Right cardiac atrium (tissue), 5 donors: ENCODE data around the gene FIG4. TPM values are rescaled to one million over a fixed set of nuclear protein-coding genes. Genes with fewer than 3 reads are reported as not detected.
"Not testable (repeated sequence)": the region's sequence is repeated elsewhere in the genome, so short reads cannot be mapped to it uniquely, and the experiment has no call there.

Source experiments
- ATAC-seq, 2 donors: fragments of 200-7000 bp; cut with Tn5 transposase; one replicate each; pipeline versions ENCODE4 v1.8.0 to v1.9.1; 2020; ENCODE audit warnings: moderate library complexity in 2 of 2, mild to moderate bottlenecking in 1 of 2
- DNase-seq, 3 donors: peaks; one replicate each; pipeline ENCODE4 v3.0.0-alpha.2; 2020
- H3K27ac ChIP-seq: one replicate; pipeline ENCODE4 v1.5.1; 2013; ENCODE audit warnings: mild to moderate bottlenecking, low read length, control low read depth, moderate library complexity
- H3K27me3 ChIP-seq: one replicate; pipeline ENCODE4 v1.6.1; 2013; ENCODE audit not compliant: control insufficient read depth, insufficient read depth
- H3K4me1 ChIP-seq: one replicate; pipeline ENCODE4 v1.6.1; 2013; ENCODE audit warnings: low read length; ENCODE audit not compliant: control insufficient read depth, insufficient read depth
- H3K4me3 ChIP-seq: one replicate; pipeline ENCODE4 v1.5.1; 2013; ENCODE audit warnings: low read length, control low read depth
- H3K9me3 ChIP-seq: one replicate; pipeline ENCODE4 v1.6.1; 2013; ENCODE audit warnings: low read length; ENCODE audit not compliant: control insufficient read depth
- WGBS: extraction: QIAGEN DNeasy Blood & Tissue Kit; methylation state at CpG from one replicate; pipeline ENCODE4 v1.1.7; 2013; 5-methylcytosine and 5-hydroxymethylcytosine counted together
- intact Hi-C, 4 donors: fragments of 100-400 bp; cut with DNase I; formaldehyde crosslinking; loops; one replicate each; pipeline versions ENCODE4 v1.11.0 to v1.14.0; 2022 to 2023
- polyA plus RNA-seq: library from polyadenylated mRNA; stranded (reverse); fragments of 200-250 nt; gene quantifications from one replicate; pipeline ENCODE4 v1.2.3, GENCODE V29; 2013
- total RNA-seq, 4 donors: library from RNA; stranded (reverse); fragmentation: NEBNext Ultra II Directional; extraction: Animal tissue kit (Norgen Biotek cat#: 25700); gene quantifications; one replicate each; pipeline ENCODE4 v1.2.1, GENCODE V29; 2021
- donor health status: healthy with polysubstance abuse.
- donor health status: DM: no; HTN: yes; CAD: no.
- donor health status: DM: no; HTN: no; CAD: no.
- donor health status: DM: no; HTN: yes; CAD: no; lungs with severe emphysema.
- donor health status: DM: yes; HTN: yes; CAD: no.

The FIG4 gene
- total and polyA plus RNA-seq, 5 donors: 6.4 to 10.8 (median 9.2) TPM

- no peak overlapping the region for H3K4me3 ChIP-seq
- H3K9me3 ChIP-seq: no peaks in the 10 kb centered on the region
- DNase-seq (no peak), ATAC-seq (peak in 1 of 2 donors; percentile 40)
- intact Hi-C loops: no loop called here
- H3K27ac ChIP-seq: no peak overlapping the region
- 70% methylated on average over 3 of the region's 3 CpGs for WGBS
- H3K27me3 ChIP-seq: no peaks in the 10 kb centered on the region
- H3K4me1 ChIP-seq: no peaks in the 10 kb centered on the region
These were observed 31.6 kb downstream of the FIG4 start for GRCh38 chr6:109722564-109723254.

- ATAC-seq, H3K9me3 ChIP-seq, H3K27ac ChIP-seq, H3K4me3 ChIP-seq, intact Hi-C loops, H3K27me3 ChIP-seq, H3K4me1 ChIP-seq, DNase-seq: not testable (repeated sequence)
- WGBS: over 99% methylated on average over 3 of the region's 3 CpGs
These were observed 34.2 kb downstream of the FIG4 start for GRCh38 chr6:109725250-109725649.

GRCh38 chr6:109736273-109737025 is 45.4 kb downstream of the FIG4 start:
- Histone ChIP-seq H3K4me1 (peaks cover 2% of the 10 kb centered on the region), H3K27ac (no peak overlapping the region), H3K9me3 (no peaks in the 10 kb centered on the region), H3K4me3 (no peak overlapping the region), H3K27me3 (no peaks in the 10 kb centered on the region)
- no peak for DNase-seq
- WGBS: 81% methylated on average over 1 of the region's 1 CpG
- ATAC-seq: no peak
- intact Hi-C loops: no loop called here

GRCh38 chr6:109738255-109738654 is 47.2 kb downstream of the FIG4 start:
- Histone ChIP-seq H3K4me1 (peaks cover 2% of the 10 kb centered on the region), H3K9me3 (no peaks in the 10 kb centered on the region), H3K4me3 (no peak overlapping the region), H3K27me3 (no peaks in the 10 kb centered on the region), H3K27ac (no peak overlapping the region)
- DNase-seq (no peak), ATAC-seq (no peak)
- 84% methylated on average over 1 of the region's 1 CpG for WGBS
- intact Hi-C loops: no loop called here

GRCh38 chr6:109738667-109739066 is 47.6 kb downstream of the FIG4 start:
- H3K4me1 ChIP-seq: peaks cover 2% of the 10 kb centered on the region
- H3K27me3 ChIP-seq: no peaks in the 10 kb centered on the region
- intact Hi-C loops: no loop called here
- no peaks in the 10 kb centered on the region for H3K9me3 ChIP-seq
- no peak overlapping the region for H3K27ac ChIP-seq
- WGBS: 71% methylated on average over 2 of the region's 2 CpGs
- no peak for ATAC-seq
- DNase-seq: no peak
- H3K4me3 ChIP-seq: no peak overlapping the region

GRCh38 chr6:109739686-109740085 is 48.6 kb downstream of the FIG4 start:
- no peak overlapping the region for H3K4me3 ChIP-seq
- no peaks in the 10 kb centered on the region for H3K27me3 ChIP-seq
- peaks cover 2% of the 10 kb centered on the region for H3K4me1 ChIP-seq
- intact Hi-C loops: no loop called here
- WGBS: 91% methylated on average over 3 of the region's 3 CpGs
- no peak overlapping the region for H3K27ac ChIP-seq
- DNase-seq (no peak), ATAC-seq (no peak)
- no peaks in the 10 kb centered on the region for H3K9me3 ChIP-seq

GRCh38 chr6:109740787-109741186 is 49.7 kb downstream of the FIG4 start:
- Histone ChIP-seq H3K27me3 (no peaks in the 10 kb centered on the region), H3K4me3 (no peak overlapping the region), H3K27ac (no peak overlapping the region), H3K9me3 (no peaks in the 10 kb centered on the region), H3K4me1 (peaks cover 2% of the 10 kb centered on the region)
- 78% methylated on average over 7 of the region's 7 CpGs for WGBS
- intact Hi-C loops: no loop called here
- DNase-seq (no peak), ATAC-seq (no peak)

GRCh38 chr6:109743739-109744138 is 52.6 kb downstream of the FIG4 start:
- Histone ChIP-seq H3K27me3 (no peaks in the 10 kb centered on the region), H3K27ac (no peak overlapping the region), H3K4me3 (no peak overlapping the region), H3K9me3 (no peaks in the 10 kb centered on the region), H3K4me1 (peaks cover under 1% of the 10 kb centered on the region)
- intact Hi-C loops: no loop called here
- DNase-seq (no peak), ATAC-seq (no peak)
- 60% methylated on average over 2 of the region's 2 CpGs for WGBS

GRCh38 chr6:109744779-109745178 is 53.7 kb downstream of the FIG4 start:
- H3K4me1 ChIP-seq, DNase-seq, H3K27me3 ChIP-seq, H3K9me3 ChIP-seq, ATAC-seq, H3K27ac ChIP-seq, intact Hi-C loops, H3K4me3 ChIP-seq: not testable (repeated sequence)
- 97% methylated on average over 3 of the region's 3 CpGs for WGBS

GRCh38 chr6:109747221-109747620 is 56.1 kb downstream of the FIG4 start:
- no peak overlapping the region for H3K27ac ChIP-seq
- ATAC-seq (no peak), DNase-seq (no peak)
- H3K4me3 ChIP-seq: no peak overlapping the region
- 88% methylated on average over 2 of the region's 2 CpGs for WGBS
- no peaks in the 10 kb centered on the region for H3K27me3 ChIP-seq
- intact Hi-C loops: no loop called here
- H3K9me3 ChIP-seq: no peaks in the 10 kb centered on the region
- no peaks in the 10 kb centered on the region for H3K4me1 ChIP-seq

GRCh38 chr6:109759098-109759955 is 68.2 kb downstream of the FIG4 start:
- H3K27ac ChIP-seq: peak overlapping the region; percentile 48
- no peaks in the 10 kb centered on the region for H3K27me3 ChIP-seq
- intact Hi-C loops: no loop called here
- no peak for DNase-seq
- WGBS: 96% methylated on average over 3 of the region's 3 CpGs
- H3K9me3 ChIP-seq: no peaks in the 10 kb centered on the region
- H3K4me1 ChIP-seq: peaks cover 5% of the 10 kb centered on the region
- ATAC-seq: no peak
- H3K4me3 ChIP-seq: no peak overlapping the region
